H1 (cell line): ENCODE data around the gene PTPRG. TPM values are rescaled to one million over a fixed set of nuclear protein-coding genes. Genes with fewer than 3 reads are reported as not detected.

Experiments
- CBX5 ChIP-seq: fragments of 300-800, 300-1000 bp; sonication (generic); IDR thresholded peaks from 2 replicates; pipeline ENCODE4 v1.7.1; 2016; ENCODE audit warnings: antibody characterized with exemption, low read length, low read depth
- CTCF ChIP-seq, 3 experiments: IDR thresholded peaks; 1 replicate in 2 of 3; 2 replicates in 1 of 3; pipeline versions ENCODE4 v1.5.1 to v1.6.1; 2011; ENCODE audit warnings: low read length in 3 of 3, mild to moderate bottlenecking in 3 of 3, inconsistent platforms in 2 of 3, low read depth in 1 of 3, moderate library complexity in 1 of 3; ENCODE audit not compliant: insufficient read depth in 1 of 3; ENCODE audit errors: control extremely low read depth in 1 of 3
- JUND ChIP-seq: IDR thresholded peaks from 2 replicates; pipeline ENCODE4 v1.6.1; 2011; ENCODE audit warnings: mild to moderate bottlenecking, improper control_type of control experiment, low read length
- SRF ChIP-seq: IDR thresholded peaks from 2 replicates; pipeline ENCODE4 v1.6.1; 2011; ENCODE audit warnings: mild to moderate bottlenecking, low read depth, low read length, moderate library complexity
- SUZ12 ChIP-seq: fragments of 200-600 bp; sonication (generic); IDR thresholded peaks from 2 replicates; pipeline ENCODE4 v1.6.1; 2012; ENCODE audit warnings: mild to moderate bottlenecking, inconsistent platforms, low read length, moderate library complexity, mixed read lengths
- YY1 ChIP-seq: IDR thresholded peaks from 2 replicates; pipeline ENCODE4 v1.6.1; 2011; ENCODE audit warnings: low read depth, mild to moderate bottlenecking, low read length
- polyA plus RNA-seq, 7 experiments: library from polyadenylated mRNA; depleted of rRNA in 3 of 7; stranded (reverse) in 5 of 7; unstranded in 2 of 7; fragments of >200 nt in 5 of 7; fragments of 200-250 nt in 2 of 7; gene quantifications; 1 replicate in 5 of 7; 2 replicates in 1 of 7; 4 replicates in 1 of 7; pipeline versions ENCODE4 v1.2.1 to v1.2.3, GENCODE V29; 2011 to 2013; ENCODE audit warnings: missing spikeins in 2 of 7, mixed read lengths in 2 of 7
- total RNA-seq: library from RNA; stranded (reverse); fragmentation: NEBNext Ultra II Directional; extraction: Animal tissue kit (Norgen Biotek cat#: 25700); gene quantifications from 2 replicates; pipeline ENCODE4 v1.2.1, GENCODE V29; 2021
- TF ChIP-seq, protein P1 (sequence below): IDR thresholded peaks from 2 replicates; pipeline ENCODE4 v1.6.1; 2012; ENCODE audit warnings: inconsistent platforms

Gene PTPRG
- total and polyA plus RNA-seq, 2 of the 8 experiments (the other 6 are each of a cell fraction or from before 2014, with no cell fraction given): 23.3 to 96.2 TPM

DNA sequence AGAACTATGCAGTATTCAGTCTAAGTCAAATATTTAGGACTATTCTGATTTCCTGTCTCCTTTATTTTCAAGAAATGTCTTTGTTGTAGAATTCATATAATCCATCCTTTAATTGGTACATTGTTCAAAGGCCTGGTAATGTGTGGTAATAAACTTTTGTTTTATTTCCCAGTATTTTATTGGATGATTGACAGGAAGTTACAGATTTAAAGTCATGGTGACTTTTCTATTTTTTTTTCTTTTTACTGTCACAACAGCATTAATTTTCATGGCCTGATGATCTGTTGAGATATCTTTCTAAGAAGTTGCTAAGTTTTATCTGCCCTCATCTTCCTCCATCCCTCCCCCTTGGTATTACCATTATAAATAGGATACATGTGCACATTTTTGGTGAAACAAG lies 161.7 kb downstream of the PTPRG start (continued):
- TF ChIP-seq CTCF (IDR thresholded peaks at IDR 0.05; ENCODE audit: control extremely low read depth in 1 of 3, insufficient read depth in 1 of 3, low read depth in 1 of 3, low read length in 3 of 3): no peak
- no peak for TF ChIP-seq CBX5
- TF ChIP-seq JUND: no peak
- TF ChIP-seq SUZ12: no peak
- no peak for TF ChIP-seq SRF
- no peak for TF ChIP-seq YY1
- TF ChIP-seq, protein P1, sequence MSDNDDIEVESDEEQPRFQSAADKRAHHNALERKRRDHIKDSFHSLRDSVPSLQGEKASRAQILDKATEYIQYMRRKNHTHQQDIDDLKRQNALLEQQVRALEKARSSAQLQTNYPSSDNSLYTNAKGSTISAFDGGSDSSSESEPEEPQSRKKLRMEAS: no peak
